Measurements from ENCODE around the gene GABRB3. TPM values are rescaled to one million over a fixed set of nuclear protein-coding genes. Genes with fewer than 3 reads are reported as not detected.

GABRB3 gene
- total and polyA plus RNA-seq, 2 donors (not counting 1 experiment from before 2014, with no cell fraction given), result 0.07 TPM; not detected in 1

DNA sequence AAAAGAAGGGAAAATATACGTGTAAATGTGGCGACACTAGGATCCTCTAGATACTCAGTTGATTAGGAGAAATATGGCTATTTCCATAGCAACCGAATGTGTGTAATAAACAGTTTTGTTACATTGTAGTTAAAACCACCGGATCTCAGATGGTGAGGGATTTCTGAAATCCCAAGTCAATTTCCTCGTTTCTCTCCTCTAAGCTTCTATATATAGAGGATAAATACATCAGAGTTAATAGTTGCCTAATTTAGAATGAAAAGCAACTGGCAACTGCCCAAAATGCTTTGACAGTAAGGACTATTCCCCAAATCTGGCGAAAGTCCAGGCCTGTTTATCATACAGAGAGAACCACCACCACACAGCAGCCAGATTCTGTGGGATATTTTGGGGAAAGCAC lies 112.6 kb downstream of the GABRB3 start:
- H3K27me3 ChIP-seq (replicated peaks in 1 of 4; ENCODE audit: control extremely low read depth in 1 of 4, control insufficient read depth in 3 of 4, insufficient read depth in 4 of 4, low read length in 3 of 4), result no peaks in the 10 kb centered on the region
- ATAC-seq (ENCODE audit: low read depth) (no peak), DNase-seq (no peak)
- no peak for TF ChIP-seq EZH2 (IDR thresholded peaks at IDR 0.05; ENCODE audit: borderline replicate concordance, insufficient read depth, low read depth, low read length, poor library complexity, severe bottlenecking)
- TF ChIP-seq, protein P1, sequence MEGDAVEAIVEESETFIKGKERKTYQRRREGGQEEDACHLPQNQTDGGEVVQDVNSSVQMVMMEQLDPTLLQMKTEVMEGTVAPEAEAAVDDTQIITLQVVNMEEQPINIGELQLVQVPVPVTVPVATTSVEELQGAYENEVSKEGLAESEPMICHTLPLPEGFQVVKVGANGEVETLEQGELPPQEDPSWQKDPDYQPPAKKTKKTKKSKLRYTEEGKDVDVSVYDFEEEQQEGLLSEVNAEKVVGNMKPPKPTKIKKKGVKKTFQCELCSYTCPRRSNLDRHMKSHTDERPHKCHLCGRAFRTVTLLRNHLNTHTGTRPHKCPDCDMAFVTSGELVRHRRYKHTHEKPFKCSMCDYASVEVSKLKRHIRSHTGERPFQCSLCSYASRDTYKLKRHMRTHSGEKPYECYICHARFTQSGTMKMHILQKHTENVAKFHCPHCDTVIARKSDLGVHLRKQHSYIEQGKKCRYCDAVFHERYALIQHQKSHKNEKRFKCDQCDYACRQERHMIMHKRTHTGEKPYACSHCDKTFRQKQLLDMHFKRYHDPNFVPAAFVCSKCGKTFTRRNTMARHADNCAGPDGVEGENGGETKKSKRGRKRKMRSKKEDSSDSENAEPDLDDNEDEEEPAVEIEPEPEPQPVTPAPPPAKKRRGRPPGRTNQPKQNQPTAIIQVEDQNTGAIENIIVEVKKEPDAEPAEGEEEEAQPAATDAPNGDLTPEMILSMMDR (IDR thresholded peaks at IDR 0.05), result no peak
- no peaks in the 10 kb centered on the region for H3K79me2 ChIP-seq (ENCODE audit: control insufficient read depth, insufficient read depth, low read length)
- H3K9ac ChIP-seq (ENCODE audit: low read length), result no peak overlapping the region
- no peak overlapping the region for H3K4me3 ChIP-seq (ENCODE audit: control extremely low read depth in 1 of 5, extremely low read depth in 1 of 5, insufficient read depth in 1 of 5, low read depth in 2 of 5, low read length in 4 of 5)
- H3K27ac ChIP-seq (ENCODE audit: low read length in 2 of 2), result no peak overlapping the region
- H3K4me2 ChIP-seq (replicated peaks; ENCODE audit: low read depth, low read length, poor library complexity, severe bottlenecking), result no peak overlapping the region
- H4K20me1 ChIP-seq (ENCODE audit: control insufficient read depth, insufficient read depth, low read length, poor library complexity, severe bottlenecking), result no peaks in the 10 kb centered on the region
- intact Hi-C loops (cut with micrococcal nuclease), result no loop called here
- peaks cover 5% of the 10 kb centered on the region for H3K9me3 Mint-ChIP-seq (ENCODE audit: insufficient read depth)
- ChIA-PET POLR2A (no interaction called here), CTCF (no interaction called here)
- H3K9me3 ChIP-seq (ENCODE audit: control extremely low read depth in 1 of 3, control insufficient read depth in 2 of 3, insufficient read depth in 1 of 3, low read length in 2 of 3), result peaks cover 0 to 14% (median 3%) of the 10 kb centered on the region in 3 donors
- no peaks in the 10 kb centered on the region for H3K4me1 Mint-ChIP-seq
- no peak overlapping the region for H3K27ac Mint-ChIP-seq
- WGBS (ENCODE audit: insufficient coverage), result 100% methylated on average over 1 of the region's 6 CpGs
- no peaks in the 10 kb centered on the region for H3K27me3 Mint-ChIP-seq
- H3K4me1 ChIP-seq (ENCODE audit: control insufficient read depth in 2 of 2, insufficient read depth in 2 of 2, low read length in 2 of 2), result no peaks in the 10 kb centered on the region
- no peaks in the 10 kb centered on the region for H3K36me3 ChIP-seq (replicated peaks in 1 of 2; ENCODE audit: control extremely low read depth in 1 of 2, control insufficient read depth in 1 of 2, extremely low read depth in 1 of 2, insufficient read depth in 2 of 2, low read length in 1 of 2)
- no peak overlapping the region for H3K4me3 Mint-ChIP-seq
- H2AFZ ChIP-seq (ENCODE audit: insufficient read depth, low read depth, low read length, poor library complexity, severe bottlenecking), result no peak overlapping the region

DNA sequence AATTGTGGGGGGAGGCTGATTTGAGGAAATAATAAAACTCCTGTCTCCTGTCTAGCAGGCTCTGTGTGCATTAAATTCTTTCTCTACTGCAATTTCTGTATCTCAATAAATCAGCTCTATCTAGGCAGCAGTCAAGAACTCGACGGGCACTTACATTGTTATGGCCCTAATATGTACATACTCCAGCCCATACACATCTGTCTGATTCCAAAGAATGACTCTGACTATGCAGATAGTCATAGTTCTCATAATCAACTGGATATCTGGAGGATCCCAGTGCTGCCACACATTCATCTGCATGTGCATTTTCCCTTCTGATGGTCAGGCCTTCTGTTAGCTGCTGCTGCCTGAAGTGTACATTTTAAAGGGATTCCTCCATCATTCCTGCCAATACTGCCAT lies 114.6 kb downstream of the GABRB3 start:
- Histone ChIP-seq H4K20me1 (ENCODE audit: control insufficient read depth, insufficient read depth, low read length, poor library complexity, severe bottlenecking) (no peaks in the 10 kb centered on the region), H3K36me3 (replicated peaks in 1 of 2; ENCODE audit: control extremely low read depth in 1 of 2, control insufficient read depth in 1 of 2, extremely low read depth in 1 of 2, insufficient read depth in 2 of 2, low read length in 1 of 2) (no peaks in the 10 kb centered on the region), H3K4me2 (replicated peaks; ENCODE audit: low read depth, low read length, poor library complexity, severe bottlenecking) (no peak overlapping the region), H3K27me3 (replicated peaks in 1 of 4; ENCODE audit: control extremely low read depth in 1 of 4, control insufficient read depth in 3 of 4, insufficient read depth in 4 of 4, low read length in 3 of 4) (no peaks in the 10 kb centered on the region), H2AFZ (ENCODE audit: insufficient read depth, low read depth, low read length, poor library complexity, severe bottlenecking) (no peak overlapping the region), H3K9me3 (ENCODE audit: control extremely low read depth in 1 of 3, control insufficient read depth in 2 of 3, insufficient read depth in 1 of 3, low read length in 2 of 3) (peaks cover 0 to 14% (median 3%) of the 10 kb centered on the region in 3 donors), H3K9ac (ENCODE audit: low read length) (no peak overlapping the region), H3K4me3 (ENCODE audit: control extremely low read depth in 1 of 5, extremely low read depth in 1 of 5, insufficient read depth in 1 of 5, low read depth in 2 of 5, low read length in 4 of 5) (no peak overlapping the region), H3K79me2 (ENCODE audit: control insufficient read depth, insufficient read depth, low read length) (no peaks in the 10 kb centered on the region), H3K27ac (ENCODE audit: low read length in 2 of 2) (no peak overlapping the region), H3K4me1 (ENCODE audit: control insufficient read depth in 2 of 2, insufficient read depth in 2 of 2, low read length in 2 of 2) (no peaks in the 10 kb centered on the region)
- DNase-seq, result no peak
- TF ChIP-seq EZH2 (IDR thresholded peaks at IDR 0.05; ENCODE audit: borderline replicate concordance, insufficient read depth, low read depth, low read length, poor library complexity, severe bottlenecking), result no peak
- TF ChIP-seq, protein P1 (IDR thresholded peaks at IDR 0.05), result no peak
- Mint-ChIP-seq H3K4me3 (no peak overlapping the region), H3K4me1 (no peaks in the 10 kb centered on the region), H3K9me3 (ENCODE audit: insufficient read depth) (peaks cover 6% of the 10 kb centered on the region), H3K27ac (no peak overlapping the region), H3K27me3 (no peaks in the 10 kb centered on the region)
- POLR2A ChIA-PET, result no interaction called here
- WGBS (ENCODE audit: insufficient coverage), result 60% methylated on average over 2 of the region's 2 CpGs
- intact Hi-C loops (cut with micrococcal nuclease), result no loop called here
- CTCF ChIA-PET, result no interaction called here
- ATAC-seq (ENCODE audit: low read depth), result no peak

Measured in B cell (primary cell).